GM11168 (cell line): ENCODE data around the gene DGKB.

Experiments
- in situ Hi-C: fragments of 300-500 bp; cut with MboI; formaldehyde crosslinking; loops from one replicate; pipeline ENCODE4 v1.12.0; 2022; ENCODE audit warnings: low sequenced_read_pairs; ENCODE audit not compliant: unreplicated experiment

Gene DGKB

GRCh38 chr7:14095233-14095950, 807.2 kb downstream of the DGKB start:
- in situ Hi-C loops, result no loop called here
